Stimulated activated CD8-positive, alpha-beta memory T cell treated with anti-CD3 and anti-CD28 coated beads, Interleukin-4, amount 100 ng/mL, for 4 hours (primary cell): Measurements from ENCODE around the gene RET.

Source experiments
- DNase-seq, 2 donors: peaks; one replicate each; pipeline ENCODE4 v3.0.0-alpha.2; 2020; ENCODE audit warnings: low read depth in 2 of 2, low spot score in 1 of 2

The RET gene

DNA sequence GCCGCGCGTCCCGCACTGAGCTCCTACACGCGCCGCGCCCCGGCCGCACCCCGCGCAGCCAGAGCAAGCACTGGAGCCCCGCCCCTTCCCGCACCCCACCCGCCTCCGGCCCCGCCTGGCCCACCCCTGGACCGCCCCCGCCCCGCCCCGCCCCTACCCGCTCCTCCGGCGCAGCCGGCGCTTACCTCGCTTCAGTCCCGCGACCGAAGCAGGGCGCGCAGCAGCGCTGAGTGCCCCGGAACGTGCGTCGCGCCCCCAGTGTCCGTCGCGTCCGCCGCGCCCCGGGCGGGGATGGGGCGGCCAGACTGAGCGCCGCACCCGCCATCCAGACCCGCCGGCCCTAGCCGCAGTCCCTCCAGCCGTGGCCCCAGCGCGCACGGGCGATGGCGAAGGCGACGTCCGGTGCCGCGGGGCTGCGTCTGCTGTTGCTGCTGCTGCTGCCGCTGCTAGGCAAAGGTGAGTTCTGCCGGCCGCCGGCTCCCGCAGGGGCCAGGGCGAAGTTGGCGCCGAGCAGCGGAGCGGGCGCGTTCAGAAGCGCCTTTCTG is at the start of gene RET:
Gene RET (plus strand): TSS at position 194 of the 545 bp plus-strand sequence. CDS start 190 bp downstream, at position 384.
- DNase-seq, result no peak

DNA sequence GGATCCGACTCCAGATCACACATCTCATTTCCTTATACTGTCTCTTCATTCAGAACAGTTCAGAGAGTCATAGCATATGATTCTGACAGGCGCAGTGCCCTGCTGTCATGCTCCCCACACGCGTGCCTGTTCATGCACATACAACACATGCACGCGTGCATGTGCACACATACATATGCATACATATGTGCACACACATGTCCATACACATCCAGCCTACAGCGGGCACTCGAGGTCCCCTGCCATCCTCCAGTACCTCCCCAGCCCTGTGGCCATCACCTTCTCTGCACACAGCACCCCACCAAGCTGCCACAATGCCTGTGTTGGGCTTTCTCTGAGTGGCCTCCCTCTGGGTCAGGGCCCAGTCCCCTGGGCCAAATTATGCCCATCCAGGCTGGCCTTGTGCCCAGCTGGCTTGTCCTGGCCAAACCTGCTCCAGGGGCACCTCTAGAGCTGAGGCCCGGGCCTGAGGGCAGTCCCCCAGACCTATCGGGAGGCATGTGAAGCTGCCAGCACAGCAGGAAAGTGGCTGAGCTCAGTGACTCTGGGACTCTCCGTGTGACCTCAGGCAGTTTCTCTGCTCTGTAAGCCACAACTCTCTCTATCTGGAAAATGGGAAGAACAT is 49.4 kb upstream of the RET start:
- DNase-seq, result no peak

DNA sequence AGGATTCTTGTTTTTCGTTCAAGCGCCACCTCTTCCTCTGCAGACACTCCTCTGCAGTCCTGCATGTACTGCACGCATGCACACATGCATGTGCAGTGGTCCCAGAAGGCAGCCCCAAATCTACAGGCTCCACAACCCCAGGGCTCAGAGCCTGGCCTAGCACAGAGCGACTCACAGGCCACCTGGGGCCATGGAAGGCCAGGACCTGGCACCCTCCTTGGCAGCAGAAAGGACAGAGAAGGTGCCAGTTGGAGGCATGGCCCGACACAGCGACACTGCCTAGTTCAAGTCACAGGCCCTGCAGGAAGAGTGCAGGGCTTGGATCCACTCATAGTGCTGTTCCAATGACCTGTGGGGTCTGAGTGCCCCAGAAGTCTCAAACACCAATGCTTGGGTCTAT is 48.7 kb upstream of the RET start:
- no peak for DNase-seq

DNA sequence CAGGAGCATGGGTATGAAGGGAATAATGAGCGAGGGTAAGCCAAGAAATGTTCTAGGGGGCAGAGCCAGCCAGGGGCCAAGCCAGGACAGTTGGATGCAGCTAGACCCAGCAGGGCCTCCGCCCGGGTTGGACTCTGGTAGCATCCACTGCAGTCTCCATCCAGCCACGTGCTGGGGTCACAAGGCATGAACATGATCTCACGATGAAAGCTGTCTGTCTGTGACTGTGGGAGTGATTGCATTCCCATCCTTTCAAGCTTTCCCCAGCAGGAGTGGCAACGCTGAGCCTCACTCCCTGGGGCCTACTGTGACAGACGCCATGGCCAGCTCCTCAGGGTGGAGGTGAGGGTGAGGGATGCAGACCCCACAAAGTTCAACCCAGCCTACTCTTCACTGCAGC is 47.8 kb upstream of the RET start:
- DNase-seq, result no peak

DNA sequence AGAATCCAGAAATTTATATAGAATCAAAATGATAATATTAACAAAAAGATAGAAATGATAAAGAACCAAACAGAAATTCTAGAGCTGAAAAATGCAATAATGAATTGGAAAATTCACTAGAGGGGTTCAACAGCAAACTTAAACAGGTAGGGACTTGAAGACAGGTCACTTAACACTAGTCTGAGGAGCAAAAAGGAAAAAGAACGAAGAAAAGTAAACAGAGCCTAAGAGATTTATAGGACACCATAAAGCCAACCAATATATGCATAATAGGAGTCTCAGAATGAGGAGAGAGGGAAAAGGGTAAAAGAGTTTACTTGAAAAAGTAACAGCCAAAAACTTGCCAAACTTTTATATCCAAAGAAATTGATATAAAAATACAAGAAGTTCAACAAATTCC is 44.3 kb upstream of the RET start:
- DNase-seq, result no peak

DNA sequence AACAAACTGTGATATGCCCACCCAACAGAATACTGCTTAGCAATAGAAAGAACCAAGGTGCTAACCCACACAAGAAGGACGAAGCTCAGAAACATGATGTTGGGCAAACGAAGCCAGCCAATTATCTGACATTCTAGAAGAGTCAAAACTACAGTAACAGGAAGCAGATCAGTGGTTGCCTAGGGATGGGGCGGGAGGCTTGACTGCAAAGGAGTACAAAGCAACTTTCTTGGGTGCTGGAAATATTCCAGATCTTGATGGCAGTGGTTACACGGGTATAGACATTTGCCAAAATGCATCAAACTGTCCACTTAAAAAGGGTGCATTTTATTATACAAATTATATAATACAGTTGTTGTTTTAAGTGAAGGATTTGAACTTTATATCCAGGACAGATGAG is 41.1 kb upstream of the RET start:
- DNase-seq, result no peak

DNA sequence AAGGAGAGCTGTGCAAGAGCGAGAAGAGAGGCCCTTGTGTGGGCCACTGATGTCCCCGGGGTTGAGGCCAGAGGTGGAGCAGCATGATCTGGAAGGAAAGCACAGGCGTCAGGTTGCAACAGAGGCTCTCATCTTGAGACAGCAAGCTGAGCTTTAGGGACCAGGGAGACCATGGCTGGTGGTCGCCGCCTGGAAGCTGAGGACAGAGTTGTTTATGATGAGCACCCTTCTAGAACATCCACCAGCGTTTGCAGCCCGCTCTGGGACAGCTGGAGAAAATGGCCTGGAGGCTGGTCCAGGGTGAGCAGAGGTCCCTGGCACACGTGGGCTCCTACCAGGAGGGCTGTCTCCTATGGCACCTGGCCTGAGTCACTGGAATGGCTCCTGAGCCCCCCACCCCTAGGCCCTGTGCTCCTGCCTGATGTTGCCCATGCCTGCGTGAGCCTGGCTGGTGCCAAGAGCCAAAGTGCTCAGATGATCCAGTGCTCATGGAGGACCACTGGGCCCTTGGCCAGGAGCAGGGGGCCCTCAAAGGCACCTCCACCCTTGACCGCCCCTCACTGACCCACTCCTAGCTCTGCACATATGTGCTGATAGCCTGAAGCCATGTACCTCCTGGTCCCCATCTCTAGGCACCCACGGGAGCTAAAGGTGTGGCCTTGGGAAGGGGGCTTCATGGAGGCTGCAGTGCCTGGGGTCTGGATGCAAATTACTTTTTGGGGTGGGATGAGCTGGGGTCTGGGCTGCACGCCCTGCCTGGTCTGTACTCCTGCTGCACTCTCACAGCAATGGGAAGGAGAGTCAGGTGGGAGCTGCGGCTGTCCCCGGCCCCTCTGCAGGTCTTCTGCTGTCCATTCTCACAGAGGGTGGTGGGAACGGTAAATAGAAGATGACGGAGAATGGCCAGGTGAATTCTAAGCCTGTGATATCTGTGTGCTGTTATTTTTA is 40.1 kb upstream of the RET start:
- DNase-seq, result no peak

DNA sequence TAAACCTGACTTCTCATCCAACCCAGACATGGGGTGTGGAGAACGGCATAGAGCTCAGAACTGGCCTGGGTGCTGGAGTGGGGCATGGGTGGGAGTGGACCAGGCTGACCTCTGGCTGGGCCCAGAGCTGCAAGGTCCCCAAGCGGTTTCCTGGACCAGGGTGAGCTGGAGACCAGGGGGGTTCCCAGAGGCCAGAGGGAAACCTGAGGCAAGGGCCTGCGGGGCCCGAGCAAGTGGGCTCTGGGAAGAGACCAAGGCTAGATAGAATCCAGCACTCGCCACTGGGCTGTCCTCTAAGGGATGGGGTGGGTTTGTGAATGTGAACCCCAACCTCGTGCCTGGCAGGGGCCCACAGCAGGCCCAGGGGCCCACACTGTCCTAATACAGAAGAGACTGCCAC is 39.4 kb upstream of the RET start:
- no peak for DNase-seq

DNA sequence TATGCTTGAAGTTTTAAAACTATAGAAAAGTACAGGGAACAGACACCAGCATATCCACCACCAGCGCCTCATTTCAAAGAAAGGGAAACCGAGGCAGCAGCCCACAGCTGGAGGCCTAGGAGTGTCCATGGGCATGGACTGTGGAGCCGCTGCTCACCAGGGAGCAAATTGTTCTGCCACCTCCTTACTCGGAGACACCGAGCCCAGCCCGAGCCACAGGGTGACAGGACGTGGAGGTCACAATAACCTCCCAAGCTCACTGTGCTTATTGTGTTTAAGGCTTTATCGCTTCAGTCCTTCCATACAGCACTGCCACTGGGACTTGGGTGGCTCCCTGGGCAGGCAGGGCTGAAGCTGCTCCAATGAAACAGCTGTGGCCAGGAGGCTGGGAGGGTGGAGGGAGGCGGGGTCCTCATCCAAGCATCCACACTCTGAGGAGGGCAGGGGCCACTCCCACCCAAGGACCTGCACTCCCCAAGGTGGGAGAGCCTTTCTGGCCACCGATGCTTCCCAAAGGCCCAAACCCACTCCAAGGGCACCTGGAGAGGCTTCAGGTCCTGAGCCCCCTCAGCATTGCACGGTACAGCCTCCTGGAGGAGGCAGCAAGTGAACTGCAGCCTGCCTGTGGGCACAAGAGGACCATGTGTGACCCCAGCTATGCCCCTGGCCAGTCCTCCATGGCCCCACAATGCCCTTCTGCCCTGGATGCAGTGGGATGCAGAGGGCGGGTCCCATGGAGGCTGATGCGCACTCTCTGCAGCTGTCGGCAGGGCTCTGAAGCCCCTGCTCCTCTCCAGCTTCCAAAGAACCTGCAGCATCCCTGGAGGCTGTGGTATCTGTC is 38.7 kb upstream of the RET start:
- DNase-seq, result no peak

DNA sequence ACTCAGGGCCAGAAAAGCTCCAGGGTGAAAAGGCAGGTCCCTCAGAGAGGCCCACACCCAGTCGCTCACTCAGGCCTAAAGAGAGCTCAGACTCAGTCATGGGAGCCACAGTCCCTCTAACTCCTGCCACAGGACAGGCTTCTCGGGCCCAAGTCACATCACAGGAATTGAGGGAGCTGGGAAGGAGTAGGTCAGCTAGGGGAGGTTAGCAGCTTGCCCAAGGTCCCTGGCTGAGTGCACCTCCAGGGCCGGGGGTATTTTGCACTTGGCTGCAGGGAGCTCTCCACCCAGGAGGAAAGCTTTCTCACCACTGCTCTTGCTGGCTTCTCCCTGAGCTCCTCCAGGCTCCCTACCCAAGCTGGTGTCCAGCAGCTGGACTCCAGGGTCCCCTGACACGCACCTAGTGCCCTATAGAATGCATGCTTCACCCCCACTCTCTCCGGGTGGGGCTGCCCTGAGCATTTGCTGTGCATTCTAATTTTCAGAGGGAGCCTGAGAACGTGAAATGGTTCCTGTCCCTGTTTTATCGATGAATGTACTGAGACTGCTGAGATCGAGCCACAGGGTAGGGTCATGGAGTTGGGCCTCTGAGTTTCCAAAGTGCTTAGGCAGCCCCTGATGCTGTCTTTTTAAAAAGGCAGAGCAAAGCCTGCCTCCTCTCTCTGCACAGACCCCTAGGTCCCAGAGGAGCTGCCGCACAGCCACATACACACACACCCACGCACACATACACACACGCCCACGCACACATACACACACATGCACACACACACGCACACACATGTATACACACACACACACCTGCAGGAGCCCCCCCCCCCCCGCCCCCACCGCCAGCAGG is 37.9 kb upstream of the RET start:
- no peak for DNase-seq

DNA sequence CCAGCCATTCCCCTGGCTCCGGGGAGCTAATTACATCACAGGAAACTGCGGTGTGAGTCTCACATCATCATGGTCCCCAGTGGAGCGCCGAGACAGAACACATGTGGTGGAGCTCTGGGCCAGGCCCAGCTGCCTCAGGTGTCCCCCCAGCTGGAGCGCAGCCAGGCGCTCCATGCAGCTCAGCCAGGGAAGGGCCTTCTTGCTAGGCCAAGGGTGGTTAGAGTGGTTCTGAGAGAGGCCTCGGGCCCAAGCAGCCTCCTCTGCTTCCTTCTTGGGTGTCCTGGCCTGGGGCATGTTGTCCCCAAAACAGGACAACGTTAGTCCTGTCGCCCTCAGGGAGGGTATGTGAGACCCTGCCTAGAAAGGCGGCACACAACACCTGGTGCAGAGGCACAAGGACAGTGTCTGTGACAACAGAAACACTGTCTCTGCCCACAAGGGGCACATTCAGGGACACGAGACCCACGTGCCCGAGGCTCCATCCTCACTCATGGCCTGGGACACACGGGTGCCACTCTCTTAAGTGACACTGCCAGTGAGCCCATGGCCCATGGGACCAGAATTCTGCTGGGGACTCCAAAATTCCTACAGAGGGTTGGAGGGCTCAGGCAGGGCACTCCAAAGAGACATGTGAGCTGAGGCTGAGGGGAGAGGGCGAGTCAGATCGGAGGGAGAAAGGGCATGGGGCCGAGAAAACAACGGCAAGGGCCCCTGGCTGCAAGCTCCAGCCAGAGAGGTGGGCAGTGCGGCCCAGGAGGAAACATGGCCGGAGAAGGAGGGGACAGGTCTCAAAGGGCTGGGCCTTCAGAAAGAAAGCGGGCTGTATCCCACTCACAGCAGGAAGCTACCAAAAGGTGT is 37.0 kb upstream of the RET start:
- DNase-seq, result no peak

DNA sequence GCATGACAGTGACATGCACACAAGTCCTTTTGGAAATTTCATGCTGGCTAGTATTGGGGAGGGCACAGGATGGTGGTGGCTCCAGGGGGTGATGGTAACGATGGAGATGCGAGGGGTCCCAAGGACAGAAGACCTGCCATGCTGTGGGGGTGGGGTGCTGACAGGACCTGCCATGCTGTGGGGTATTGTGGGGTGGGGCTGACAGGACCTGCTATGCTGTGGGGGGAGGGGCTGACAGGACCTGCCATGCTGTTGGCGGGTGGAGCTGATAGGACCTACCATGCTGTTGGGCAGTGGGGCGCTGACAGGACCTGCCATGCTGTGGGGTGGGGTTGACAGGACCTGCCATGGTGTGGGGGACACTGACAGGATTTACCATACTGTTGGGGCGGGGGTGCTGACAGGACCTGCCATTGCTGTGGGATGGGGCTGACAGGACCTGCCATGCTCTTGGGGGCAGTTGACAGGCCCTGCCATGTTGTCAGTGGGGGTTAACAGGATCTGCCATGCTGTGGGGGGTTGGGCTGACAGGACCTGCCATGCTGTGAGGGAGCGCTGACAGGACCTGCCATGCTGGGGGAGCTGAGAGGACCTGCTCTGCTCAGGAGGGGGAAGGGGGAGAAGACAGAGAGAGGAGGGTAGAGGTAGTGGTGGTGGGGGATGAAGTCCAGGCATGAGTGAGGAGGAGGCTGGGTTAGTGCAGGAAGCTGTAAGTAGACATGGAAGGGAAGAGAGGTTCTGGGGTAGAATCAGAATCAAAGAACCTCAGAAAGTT is 36.2 kb upstream of the RET start:
- DNase-seq, result no peak

DNA sequence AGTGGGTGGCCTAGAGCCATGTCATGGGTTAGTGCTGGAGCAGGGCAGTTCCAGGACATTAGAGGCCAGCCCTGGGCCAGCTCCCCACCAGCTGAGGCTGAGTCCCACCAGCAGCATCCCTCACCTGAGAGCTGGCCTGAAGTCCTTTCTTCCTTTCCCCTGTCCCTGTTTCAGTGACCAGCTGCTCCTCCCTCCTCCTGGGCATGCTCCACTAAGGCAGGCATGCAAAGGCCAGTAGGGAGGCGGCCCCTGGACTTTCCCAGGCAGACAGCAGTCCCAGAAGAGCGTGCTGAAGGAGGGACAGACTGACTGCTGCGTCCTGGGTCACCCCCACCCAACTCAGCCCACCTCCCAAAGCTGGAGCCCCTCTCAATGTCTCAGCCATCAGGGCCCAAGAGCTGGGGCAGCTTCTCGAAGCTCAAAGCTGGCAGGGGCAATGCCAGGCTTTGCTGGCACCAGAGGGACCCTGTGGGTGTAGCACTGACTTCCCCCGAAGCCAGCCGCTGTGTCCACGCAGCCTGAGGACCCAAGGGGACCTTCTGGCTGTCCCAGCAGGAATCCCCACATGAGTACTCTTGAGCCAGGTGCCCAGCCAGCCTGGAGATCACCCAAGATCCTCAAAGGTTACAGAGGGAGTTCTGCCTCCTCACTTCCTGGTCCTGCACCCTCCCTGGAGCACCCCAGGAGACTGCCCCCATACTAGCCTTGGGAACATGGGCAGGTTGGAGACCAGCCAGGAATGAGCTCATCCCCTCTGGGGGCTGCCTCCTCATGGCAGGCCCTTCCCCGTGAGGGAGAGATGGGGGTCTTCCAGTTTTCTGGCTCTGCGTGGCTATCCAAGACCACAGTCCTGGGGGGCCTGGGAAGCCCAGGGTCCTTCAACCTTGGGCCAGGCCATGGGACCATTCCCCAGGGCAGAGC is 35.2 kb upstream of the RET start:
- no peak for DNase-seq

DNA sequence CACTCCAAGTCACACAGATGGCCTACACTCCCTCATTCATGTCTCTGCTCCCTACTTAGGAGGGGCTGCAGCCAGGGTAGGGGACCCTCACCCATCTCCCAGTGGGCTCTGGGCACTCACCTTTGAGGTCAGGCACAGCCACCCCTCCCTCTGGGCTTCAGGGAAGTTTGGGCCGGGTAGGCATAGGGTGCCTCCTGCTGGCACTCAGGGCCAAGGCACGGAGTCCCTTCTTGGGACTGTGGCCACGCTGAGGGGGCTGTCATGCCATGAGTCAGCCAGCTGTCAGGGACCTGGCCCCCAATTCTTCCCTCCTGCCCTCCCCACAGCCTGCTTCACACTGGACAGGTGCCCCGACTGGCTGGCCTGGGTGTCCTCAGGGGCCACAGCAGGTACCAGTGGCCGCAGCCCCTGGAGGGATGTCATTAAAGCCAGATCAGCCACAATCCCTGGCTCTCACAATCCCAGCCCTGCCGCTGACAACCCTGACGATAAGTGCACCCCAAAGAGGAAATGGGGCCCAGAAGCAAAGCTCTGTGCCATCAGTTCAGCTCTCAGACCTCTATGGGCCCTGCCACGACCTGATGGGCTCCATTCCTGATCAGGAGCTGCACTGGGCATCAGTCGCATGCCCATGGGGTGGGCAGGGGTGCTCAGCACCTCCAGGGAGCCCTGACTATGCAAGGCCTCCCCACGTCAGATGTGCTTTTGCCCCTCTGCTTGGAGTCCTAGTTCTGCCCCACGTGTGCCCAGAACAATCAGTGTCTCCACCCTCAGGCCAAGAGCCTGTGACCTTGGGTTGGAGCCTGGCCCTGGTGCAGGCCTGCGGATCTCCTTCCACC is 34.1 kb upstream of the RET start:
- no peak for DNase-seq

DNA sequence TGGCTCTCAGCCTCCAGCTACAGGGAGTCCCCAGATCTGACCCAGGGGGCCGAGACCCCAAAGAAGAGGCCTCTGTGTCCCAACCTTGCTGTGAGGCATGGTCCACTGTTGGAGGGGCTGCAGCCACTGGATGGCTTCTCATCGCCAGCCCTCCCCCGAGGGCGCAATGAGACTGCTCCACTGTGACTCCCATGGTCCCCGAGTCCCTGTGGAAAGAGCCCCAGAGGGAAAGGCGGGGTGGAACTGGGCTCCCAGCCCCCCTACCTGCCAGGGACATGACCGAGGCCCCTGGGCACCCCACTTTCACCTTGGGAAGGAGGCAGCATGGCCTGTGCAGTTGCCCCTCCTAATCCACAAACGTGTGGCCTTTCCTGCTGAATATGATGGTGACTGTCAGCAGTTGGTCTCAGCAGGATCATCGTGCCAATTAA is 33.5 kb upstream of the RET start:
- DNase-seq, result no peak

DNA sequence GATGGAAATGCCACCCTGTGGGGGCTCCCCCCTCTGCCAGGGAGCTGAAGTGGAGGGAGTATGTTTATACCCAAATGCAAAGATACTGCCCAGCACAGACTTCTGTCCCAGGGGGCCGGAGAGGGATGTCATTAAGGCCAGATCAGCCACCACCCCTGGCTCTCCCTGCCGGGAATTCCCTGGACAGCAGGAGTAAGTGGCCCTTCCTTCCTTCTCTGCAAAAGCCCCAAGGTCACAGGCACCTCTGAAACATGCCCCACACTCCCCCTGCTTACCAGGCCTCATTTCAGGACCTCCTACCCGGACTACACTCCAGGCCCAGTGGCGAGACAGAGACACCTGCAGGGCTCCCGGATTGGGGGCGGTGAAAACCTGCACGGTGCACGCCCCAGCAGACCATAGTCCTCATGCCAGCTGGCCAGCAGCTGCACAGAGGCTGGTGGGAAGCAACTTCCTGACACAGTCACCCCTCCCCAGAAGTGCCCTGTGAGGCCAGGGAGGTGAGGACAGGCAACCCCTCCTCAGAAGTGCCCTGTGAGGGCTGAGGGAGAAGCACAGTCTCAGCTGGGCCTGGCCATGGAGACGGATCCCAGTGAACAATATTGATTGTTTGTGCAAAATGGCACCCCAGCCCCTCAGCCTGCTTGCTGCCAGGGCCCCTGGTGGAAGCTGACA is 33.0 kb upstream of the RET start:
- DNase-seq, result no peak
